Measurements from ENCODE around the gene STRN4.

DNA sequence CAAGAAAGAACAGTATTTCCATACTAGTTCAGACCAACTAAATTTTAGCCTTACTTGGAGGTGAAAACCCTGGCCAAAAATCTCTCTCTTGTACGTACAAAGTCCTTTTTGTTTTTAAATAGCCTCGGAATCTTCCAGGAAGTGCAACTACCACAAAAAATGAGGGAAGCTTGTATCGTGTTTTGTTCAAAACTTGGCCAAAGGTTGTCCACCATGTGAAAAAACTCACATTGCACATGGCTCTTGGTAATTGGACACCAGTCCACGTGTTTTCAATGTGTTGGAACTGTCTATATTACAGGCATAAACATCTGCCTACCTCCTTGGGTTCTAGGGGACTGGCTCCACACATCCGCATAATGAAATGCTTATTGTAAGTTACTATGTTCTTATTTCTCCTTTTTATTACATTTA, 15.2 kb upstream of the STRN4 start:
- TF ChIP-seq, protein P1, sequence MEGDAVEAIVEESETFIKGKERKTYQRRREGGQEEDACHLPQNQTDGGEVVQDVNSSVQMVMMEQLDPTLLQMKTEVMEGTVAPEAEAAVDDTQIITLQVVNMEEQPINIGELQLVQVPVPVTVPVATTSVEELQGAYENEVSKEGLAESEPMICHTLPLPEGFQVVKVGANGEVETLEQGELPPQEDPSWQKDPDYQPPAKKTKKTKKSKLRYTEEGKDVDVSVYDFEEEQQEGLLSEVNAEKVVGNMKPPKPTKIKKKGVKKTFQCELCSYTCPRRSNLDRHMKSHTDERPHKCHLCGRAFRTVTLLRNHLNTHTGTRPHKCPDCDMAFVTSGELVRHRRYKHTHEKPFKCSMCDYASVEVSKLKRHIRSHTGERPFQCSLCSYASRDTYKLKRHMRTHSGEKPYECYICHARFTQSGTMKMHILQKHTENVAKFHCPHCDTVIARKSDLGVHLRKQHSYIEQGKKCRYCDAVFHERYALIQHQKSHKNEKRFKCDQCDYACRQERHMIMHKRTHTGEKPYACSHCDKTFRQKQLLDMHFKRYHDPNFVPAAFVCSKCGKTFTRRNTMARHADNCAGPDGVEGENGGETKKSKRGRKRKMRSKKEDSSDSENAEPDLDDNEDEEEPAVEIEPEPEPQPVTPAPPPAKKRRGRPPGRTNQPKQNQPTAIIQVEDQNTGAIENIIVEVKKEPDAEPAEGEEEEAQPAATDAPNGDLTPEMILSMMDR (conservative IDR thresholded peaks at IDR 0.05), result no peak
- TF ChIP-seq ZFX (IDR thresholded peaks at IDR 0.05), result no peak

Measured in C4-2B (cell line).